DMS79 (cell line): ENCODE results near the gene TTLL5.
"Not testable (repeated sequence)": the region's sequence is repeated elsewhere in the genome, so short reads cannot be mapped to it uniquely, and the experiment has no call there.

ENCODE experiments used
- DNase-seq: peaks from one replicate; lab custom pipeline; 2025; lab: John Stamatoyannopoulos, UW

TTLL5 gene

GRCh38 chr14:75648066-75648838 is 12.8 kb upstream of the TTLL5 start:
- DNase-seq: peak; percentile 20

- DNase-seq: no peak
Observed at GRCh38 chr14:75649337-75649736, 11.7 kb upstream of the TTLL5 start.

- DNase-seq: no peak
Observed at GRCh38 chr14:75649773-75650172, 11.3 kb upstream of the TTLL5 start.

GRCh38 chr14:75650253-75651058 is 10.6 kb upstream of the TTLL5 start:
- DNase-seq: no peak

GRCh38 chr14:75653563-75653962 is 7.5 kb upstream of the TTLL5 start:
- no peak for DNase-seq

- DNase-seq: peak; percentile 70
Observed at GRCh38 chr14:75654127-75654732, 6.8 kb upstream of the TTLL5 start.

GRCh38 chr14:75655235-75655634 is 5.8 kb upstream of the TTLL5 start:
- no peak for DNase-seq

- no peak for DNase-seq
Observed at GRCh38 chr14:75657331-75657730, 3.7 kb upstream of the TTLL5 start.

GRCh38 chr14:75658957-75659356 is 2.1 kb upstream of the TTLL5 start:
- no peak for DNase-seq

- DNase-seq: no peak
Observed at GRCh38 chr14:75660238-75660629, 812 bp upstream of the TTLL5 start.

GRCh38 chr14:75661499-75661814 is 411 bp downstream of the TTLL5 start:
- no peak for DNase-seq

GRCh38 chr14:75662966-75663365 is 1.9 kb downstream of the TTLL5 start:
- DNase-seq: no peak

GRCh38 chr14:75667099-75667765 is 6.2 kb downstream of the TTLL5 start:
- no peak for DNase-seq

- DNase-seq: no peak
Observed at GRCh38 chr14:75672605-75673192, 11.7 kb downstream of the TTLL5 start.

- no peak for DNase-seq
Observed at GRCh38 chr14:75673345-75674035, 12.4 kb downstream of the TTLL5 start.

- peak; percentile 84 for DNase-seq
Observed at GRCh38 chr14:75675265-75675960, 14.4 kb downstream of the TTLL5 start.

- DNase-seq: no peak
Observed at GRCh38 chr14:75685910-75686309, 24.9 kb downstream of the TTLL5 start.

- DNase-seq: no peak
Observed at GRCh38 chr14:75689012-75689411, 28.0 kb downstream of the TTLL5 start.

- no peak for DNase-seq
Observed at GRCh38 chr14:75690010-75690409, 29.0 kb downstream of the TTLL5 start.

GRCh38 chr14:75695025-75695424 is 34.0 kb downstream of the TTLL5 start:
- not testable (repeated sequence) for DNase-seq

- DNase-seq: no peak
Observed at GRCh38 chr14:75697386-75697785, 36.3 kb downstream of the TTLL5 start.
